Measurements from ENCODE around the gene SLC45A1. TPM values are rescaled to one million over a fixed set of nuclear protein-coding genes. Genes with fewer than 3 reads are reported as not detected.

The SLC45A1 gene

GRCh38 chr1:8388732-8389562 lies 71.0 kb downstream of the SLC45A1 start:
- Histone ChIP-seq H3K9ac (ENCODE audit: low read depth, low read length) (no peak overlapping the region), H3K27me3 (ENCODE audit: control insufficient read depth, insufficient read depth, low read length) (no peaks in the 10 kb centered on the region), H3K4me1 (ENCODE audit: control insufficient read depth, insufficient read depth, low read length) (peaks cover 31% of the 10 kb centered on the region), H3K9me3 (replicated peaks; ENCODE audit: low read length) (no peaks in the 10 kb centered on the region), H3K36me3 (ENCODE audit: insufficient read depth, low read length) (peaks cover 39% of the 10 kb centered on the region), H3K4me3 (ENCODE audit: low read length) (no peak overlapping the region), H3K4me2 (ENCODE audit: low read length) (no peak overlapping the region)

DNA sequence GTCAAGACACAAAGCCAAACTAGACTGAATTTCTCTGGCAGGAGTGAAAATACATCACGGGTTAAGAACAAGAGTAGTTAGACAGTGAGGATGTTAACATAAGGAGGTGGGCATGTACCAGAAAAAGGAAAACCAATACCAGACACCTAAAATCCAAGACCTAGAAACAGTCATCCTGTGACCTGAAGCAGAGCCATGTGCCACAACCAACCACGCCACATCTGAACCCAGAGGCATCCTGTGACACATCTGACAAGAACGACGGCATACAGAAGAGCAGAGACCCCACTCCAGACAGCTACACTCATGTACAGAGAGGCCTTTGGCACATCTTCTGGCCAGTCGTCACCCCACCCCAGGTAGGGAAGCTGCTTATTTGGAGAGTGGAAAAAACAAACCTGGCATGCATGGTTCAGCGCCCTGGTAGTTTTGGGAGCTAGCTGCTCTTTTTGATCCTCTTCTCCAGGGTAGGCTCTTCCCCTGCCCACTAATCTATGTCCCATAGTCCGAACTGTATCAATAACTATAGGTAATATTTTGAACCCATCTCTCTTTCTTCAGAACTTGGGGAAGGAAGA lies 72.1 kb downstream of the SLC45A1 start:
- H3K4me3 ChIP-seq (ENCODE audit: low read length), result no peak overlapping the region
- H3K4me1 ChIP-seq (ENCODE audit: control insufficient read depth, insufficient read depth, low read length), result peaks cover 28% of the 10 kb centered on the region
- H3K27me3 ChIP-seq (ENCODE audit: control insufficient read depth, insufficient read depth, low read length), result no peaks in the 10 kb centered on the region
- no peak overlapping the region for H3K4me2 ChIP-seq (ENCODE audit: low read length)
- H3K9ac ChIP-seq (ENCODE audit: low read depth, low read length), result no peak overlapping the region
- peaks cover 39% of the 10 kb centered on the region for H3K36me3 ChIP-seq (ENCODE audit: insufficient read depth, low read length)
- no peaks in the 10 kb centered on the region for H3K9me3 ChIP-seq (replicated peaks; ENCODE audit: low read length)

DNA sequence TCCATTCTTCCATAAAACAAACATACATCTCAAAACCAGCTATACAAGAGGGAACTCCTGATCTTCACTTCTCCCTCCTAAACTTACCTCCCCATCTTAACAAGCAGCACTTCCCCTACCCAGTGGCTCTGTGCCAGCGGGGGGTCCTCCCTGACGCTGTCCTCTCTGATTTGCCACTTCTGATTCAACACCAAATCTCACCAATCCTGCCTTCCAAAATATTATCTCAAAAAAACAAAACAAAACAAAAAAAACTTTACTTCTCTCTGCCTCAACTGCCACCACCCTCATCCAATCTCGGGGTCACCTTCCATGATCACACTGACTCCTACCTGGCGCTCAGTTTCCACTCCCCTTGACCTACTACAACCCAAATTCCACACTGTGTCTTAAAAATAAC lies 72.8 kb downstream of the SLC45A1 start:
- Histone ChIP-seq H3K4me2 (ENCODE audit: low read length) (no peak overlapping the region), H3K9ac (ENCODE audit: low read depth, low read length) (no peak overlapping the region), H3K9me3 (replicated peaks; ENCODE audit: low read length) (no peaks in the 10 kb centered on the region), H3K36me3 (ENCODE audit: insufficient read depth, low read length) (peaks cover 39% of the 10 kb centered on the region), H3K4me3 (ENCODE audit: low read length) (no peak overlapping the region), H3K4me1 (ENCODE audit: control insufficient read depth, insufficient read depth, low read length) (peaks cover 29% of the 10 kb centered on the region), H3K27me3 (ENCODE audit: control insufficient read depth, insufficient read depth, low read length) (no peaks in the 10 kb centered on the region)

DNA sequence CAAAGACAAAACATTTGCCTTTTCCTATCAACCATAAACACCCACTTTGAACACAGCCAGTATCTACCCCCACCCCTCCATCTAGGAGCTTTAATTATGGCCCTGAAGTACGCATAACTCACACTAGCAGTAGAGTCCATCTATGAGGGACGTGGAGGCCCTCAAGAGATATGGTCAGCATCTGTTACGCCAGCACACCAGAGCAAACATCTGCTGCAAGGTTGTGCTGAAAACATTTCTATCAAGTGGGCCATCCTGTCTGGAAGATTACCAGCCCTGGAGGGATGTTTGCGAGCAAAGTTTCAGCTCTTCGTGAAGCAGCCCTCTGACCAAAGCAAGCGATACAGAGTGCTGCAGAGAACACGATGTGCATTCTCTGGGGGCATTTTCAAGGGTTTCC lies 74.6 kb downstream of the SLC45A1 start:
- H3K9ac ChIP-seq (ENCODE audit: low read depth, low read length), result no peak overlapping the region
- no peak overlapping the region for H3K4me3 ChIP-seq (ENCODE audit: low read length)
- no peaks in the 10 kb centered on the region for H3K9me3 ChIP-seq (replicated peaks; ENCODE audit: low read length)
- H3K36me3 ChIP-seq (ENCODE audit: insufficient read depth, low read length), result peaks cover 43% of the 10 kb centered on the region
- peaks cover 43% of the 10 kb centered on the region for H3K4me1 ChIP-seq (ENCODE audit: control insufficient read depth, insufficient read depth, low read length)
- H3K4me2 ChIP-seq (ENCODE audit: low read length), result no peak overlapping the region
- no peaks in the 10 kb centered on the region for H3K27me3 ChIP-seq (ENCODE audit: control insufficient read depth, insufficient read depth, low read length)

Small RNA genes lying within 50 kb of the gene (small RNA-seq; reads per million reads assigned to genes)
- gene RF00019, result not detected
- gene RNU6-991P, result not detected

Measured in skeletal muscle satellite cell (primary cell).